ENCODE data around the gene FMR1. TPM values are rescaled to one million over a fixed set of nuclear protein-coding genes. Genes with fewer than 3 reads are reported as not detected.

The FMR1 gene
- total RNA-seq, 2 experiments from 2014 or later, result 87.9 to 95.3 TPM

DNA sequence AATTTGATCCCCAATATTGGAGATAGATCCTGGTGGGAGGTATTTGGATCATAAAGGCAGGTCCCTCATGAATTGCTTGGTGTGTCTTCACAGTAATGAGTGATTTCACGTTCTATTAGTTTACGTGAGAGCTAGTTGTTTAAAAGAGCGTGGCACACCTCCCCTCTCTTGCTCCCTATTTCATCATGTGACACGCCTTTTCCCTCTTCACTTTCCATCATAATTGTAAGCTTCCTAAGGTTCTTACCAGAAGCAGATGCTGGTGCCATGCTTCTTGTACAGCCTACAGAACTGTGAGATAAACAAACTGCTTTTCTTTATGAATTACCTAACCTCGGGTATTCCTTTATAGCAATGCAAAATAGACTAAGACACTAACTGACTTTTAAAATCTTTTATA is 34.0 kb upstream of the FMR1 start:
- DNase-seq, result no peak

DNA sequence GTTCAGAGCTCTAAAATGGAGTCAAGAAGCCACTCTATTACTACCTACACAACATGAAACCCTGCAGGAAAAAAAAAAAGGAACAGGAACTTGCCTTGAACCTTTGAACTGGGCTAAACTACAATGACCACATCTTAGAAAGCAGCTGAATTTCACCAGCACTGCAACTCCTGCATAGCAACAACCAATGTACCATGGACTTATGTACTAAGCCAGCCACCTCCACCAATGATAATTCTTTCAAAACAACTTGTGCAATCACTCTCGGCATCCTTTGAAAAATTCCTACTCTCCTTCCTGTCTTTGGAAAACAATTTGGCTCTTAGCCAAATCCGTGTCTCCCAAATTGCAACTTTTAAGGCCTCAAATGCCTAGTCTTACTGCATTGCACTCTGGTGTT is 26.8 kb upstream of the FMR1 start:
- Mint-ChIP-seq H3K4me1 (ENCODE audit: low read depth) (no peaks in the 10 kb centered on the region), H3K4me3 (no peak overlapping the region), H3K27ac (no peak overlapping the region), H3K9me3 (peaks cover 2% of the 10 kb centered on the region), H3K36me3 (ENCODE audit: low read depth) (no peaks in the 10 kb centered on the region), H3K27me3 (no peaks in the 10 kb centered on the region)
- H3K4me3 ChIP-seq (ENCODE audit: low read length), result no peak overlapping the region
- ChIA-PET POLR2A (no interaction called here), CTCF (no interaction called here)
- ATAC-seq (ENCODE audit: poor library complexity) (no peak), DNase-seq (no peak)
- no peaks in the 10 kb centered on the region for H3K4me1 ChIP-seq (ENCODE audit: insufficient read depth, low read length)
- no peak overlapping the region for H3K27ac ChIP-seq (ENCODE audit: low read depth in 1 of 2, low read length in 2 of 2)
- H3K9me3 ChIP-seq (ENCODE audit: control insufficient read depth in 1 of 2, insufficient read depth in 1 of 2, low read length in 2 of 2), result no peaks in the 10 kb centered on the region
- no peaks in the 10 kb centered on the region for H3K27me3 ChIP-seq (ENCODE audit: control insufficient read depth in 1 of 2, insufficient read depth in 2 of 2, low read length in 2 of 2)
- H3K36me3 ChIP-seq (ENCODE audit: insufficient read depth, low read length), result no peaks in the 10 kb centered on the region
- intact Hi-C loops (cut with DNase I, micrococcal nuclease), result no loop called here
- TF ChIP-seq, protein P1, sequence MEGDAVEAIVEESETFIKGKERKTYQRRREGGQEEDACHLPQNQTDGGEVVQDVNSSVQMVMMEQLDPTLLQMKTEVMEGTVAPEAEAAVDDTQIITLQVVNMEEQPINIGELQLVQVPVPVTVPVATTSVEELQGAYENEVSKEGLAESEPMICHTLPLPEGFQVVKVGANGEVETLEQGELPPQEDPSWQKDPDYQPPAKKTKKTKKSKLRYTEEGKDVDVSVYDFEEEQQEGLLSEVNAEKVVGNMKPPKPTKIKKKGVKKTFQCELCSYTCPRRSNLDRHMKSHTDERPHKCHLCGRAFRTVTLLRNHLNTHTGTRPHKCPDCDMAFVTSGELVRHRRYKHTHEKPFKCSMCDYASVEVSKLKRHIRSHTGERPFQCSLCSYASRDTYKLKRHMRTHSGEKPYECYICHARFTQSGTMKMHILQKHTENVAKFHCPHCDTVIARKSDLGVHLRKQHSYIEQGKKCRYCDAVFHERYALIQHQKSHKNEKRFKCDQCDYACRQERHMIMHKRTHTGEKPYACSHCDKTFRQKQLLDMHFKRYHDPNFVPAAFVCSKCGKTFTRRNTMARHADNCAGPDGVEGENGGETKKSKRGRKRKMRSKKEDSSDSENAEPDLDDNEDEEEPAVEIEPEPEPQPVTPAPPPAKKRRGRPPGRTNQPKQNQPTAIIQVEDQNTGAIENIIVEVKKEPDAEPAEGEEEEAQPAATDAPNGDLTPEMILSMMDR (IDR thresholded peaks at IDR 0.05), result no peak

More for the DNA sequence above, 34.0 kb upstream of the FMR1 start:
- no peaks in the 10 kb centered on the region for H3K4me1 Mint-ChIP-seq (ENCODE audit: low read depth)
- ChIA-PET CTCF (no interaction called here), POLR2A (no interaction called here)
- no peaks in the 10 kb centered on the region for H3K9me3 Mint-ChIP-seq
- no peak for ATAC-seq (ENCODE audit: poor library complexity)
- no peak overlapping the region for H3K4me3 ChIP-seq (ENCODE audit: low read length)
- H3K36me3 ChIP-seq (ENCODE audit: insufficient read depth, low read length), result no peaks in the 10 kb centered on the region
- no peak overlapping the region for H3K27ac Mint-ChIP-seq
- H3K27me3 Mint-ChIP-seq, result peaks cover 4% of the 10 kb centered on the region
- no peaks in the 10 kb centered on the region for H3K9me3 ChIP-seq (ENCODE audit: control insufficient read depth in 1 of 2, insufficient read depth in 1 of 2, low read length in 2 of 2)
- intact Hi-C loops (cut with DNase I, micrococcal nuclease), result no loop called here
- no peak overlapping the region for H3K27ac ChIP-seq (ENCODE audit: low read depth in 1 of 2, low read length in 2 of 2)
- H3K4me3 Mint-ChIP-seq, result no peak overlapping the region
- H3K27me3 ChIP-seq (ENCODE audit: control insufficient read depth in 1 of 2, insufficient read depth in 2 of 2, low read length in 2 of 2), result no peaks in the 10 kb centered on the region
- no peaks in the 10 kb centered on the region for H3K36me3 Mint-ChIP-seq (ENCODE audit: low read depth)
- H3K4me1 ChIP-seq (ENCODE audit: insufficient read depth, low read length), result no peaks in the 10 kb centered on the region
- TF ChIP-seq, protein P1 (IDR thresholded peaks at IDR 0.05), result no peak

DNA sequence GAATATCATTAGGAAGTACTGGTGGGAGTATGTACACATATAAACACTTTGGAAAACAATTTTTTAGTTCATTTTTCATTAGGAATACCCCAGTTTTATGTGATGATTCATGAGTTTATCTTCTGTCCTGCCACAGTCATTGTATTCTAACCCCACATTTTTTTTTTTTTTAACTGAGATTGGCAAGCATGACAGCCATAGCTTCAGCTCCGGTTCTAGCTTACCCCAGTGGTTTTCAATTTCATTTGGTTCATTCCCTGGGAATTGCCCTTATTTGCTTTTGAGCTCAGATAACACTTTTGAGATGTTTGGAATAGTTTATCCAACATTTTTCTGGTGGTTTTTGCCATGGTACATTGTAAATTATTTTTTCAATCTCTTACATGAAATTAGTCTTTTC is 21.0 kb upstream of the FMR1 start:
- Histone ChIP-seq H3K27ac (ENCODE audit: low read depth in 1 of 2, low read length in 2 of 2) (no peak overlapping the region), H3K4me3 (ENCODE audit: low read length) (no peak overlapping the region), H3K4me1 (ENCODE audit: insufficient read depth, low read length) (no peaks in the 10 kb centered on the region), H3K9me3 (ENCODE audit: control insufficient read depth in 1 of 2, insufficient read depth in 1 of 2, low read length in 2 of 2) (no peaks in the 10 kb centered on the region), H3K27me3 (ENCODE audit: control insufficient read depth in 1 of 2, insufficient read depth in 2 of 2, low read length in 2 of 2) (no peaks in the 10 kb centered on the region), H3K36me3 (ENCODE audit: insufficient read depth, low read length) (no peaks in the 10 kb centered on the region)
- Mint-ChIP-seq H3K9me3 (peaks cover 2% of the 10 kb centered on the region), H3K27ac (no peak overlapping the region), H3K4me1 (ENCODE audit: low read depth) (no peaks in the 10 kb centered on the region), H3K27me3 (peaks cover 9% of the 10 kb centered on the region), H3K4me3 (no peak overlapping the region), H3K36me3 (ENCODE audit: low read depth) (no peaks in the 10 kb centered on the region)
- TF ChIP-seq, protein P1 (IDR thresholded peaks at IDR 0.05), result no peak
- ATAC-seq (ENCODE audit: poor library complexity), result no peak
- no peak for DNase-seq
- ChIA-PET POLR2A (no interaction called here), CTCF (interaction anchor here (1.5 kb wide), 1 partner anchor 96 kb away, joined by 3 read pairs; no protein-coding TSS in a partner anchor)
- intact Hi-C loops (cut with DNase I, micrococcal nuclease), result no loop called here
